Measurements from ENCODE around the gene SHROOM3.

DNA sequence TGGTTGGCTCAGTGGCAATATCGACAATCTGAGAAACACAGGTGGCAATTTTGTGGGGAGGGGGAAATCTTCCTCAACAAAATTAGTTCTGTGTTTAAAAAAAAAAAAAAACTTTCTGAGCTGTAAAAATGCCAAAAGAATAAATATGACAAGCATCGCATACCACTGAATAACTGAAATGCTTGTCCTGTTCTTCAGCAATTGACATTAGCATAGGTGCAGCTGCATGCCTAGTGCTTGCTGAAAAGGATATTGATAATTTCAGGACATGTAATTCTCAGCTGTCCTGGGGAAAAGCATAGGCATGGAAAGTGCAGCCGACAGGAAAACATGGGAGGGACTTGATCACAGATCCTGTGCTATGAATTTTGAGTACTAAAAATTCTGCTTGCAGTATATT, 315.7 kb downstream of the SHROOM3 start:
- TF ChIP-seq YY1 (IDR thresholded peaks at IDR 0.05; ENCODE audit: insufficient read depth, insufficient read length) (no peak), SUZ12 (IDR thresholded peaks at IDR 0.05; ENCODE audit: extremely low read depth, insufficient read depth, insufficient read length) (no peak)

All from NT2/D1 (cell line).